HG03469 (cell line): ENCODE results near the gene RNASE13.
"Not testable (repeated sequence)": the region's sequence is repeated elsewhere in the genome, so short reads cannot be mapped to it uniquely, and the experiment has no call there.

Experiments used
- ATAC-seq: cut with Tn5 transposase; IDR thresholded peaks from one replicate; pipeline ENCODE4 v1.9.1; 2021; ENCODE audit warnings: mild to moderate bottlenecking, moderate library complexity, moderate number of reproducible peaks; ENCODE audit not compliant: unreplicated experiment

The RNASE13 gene

DNA sequence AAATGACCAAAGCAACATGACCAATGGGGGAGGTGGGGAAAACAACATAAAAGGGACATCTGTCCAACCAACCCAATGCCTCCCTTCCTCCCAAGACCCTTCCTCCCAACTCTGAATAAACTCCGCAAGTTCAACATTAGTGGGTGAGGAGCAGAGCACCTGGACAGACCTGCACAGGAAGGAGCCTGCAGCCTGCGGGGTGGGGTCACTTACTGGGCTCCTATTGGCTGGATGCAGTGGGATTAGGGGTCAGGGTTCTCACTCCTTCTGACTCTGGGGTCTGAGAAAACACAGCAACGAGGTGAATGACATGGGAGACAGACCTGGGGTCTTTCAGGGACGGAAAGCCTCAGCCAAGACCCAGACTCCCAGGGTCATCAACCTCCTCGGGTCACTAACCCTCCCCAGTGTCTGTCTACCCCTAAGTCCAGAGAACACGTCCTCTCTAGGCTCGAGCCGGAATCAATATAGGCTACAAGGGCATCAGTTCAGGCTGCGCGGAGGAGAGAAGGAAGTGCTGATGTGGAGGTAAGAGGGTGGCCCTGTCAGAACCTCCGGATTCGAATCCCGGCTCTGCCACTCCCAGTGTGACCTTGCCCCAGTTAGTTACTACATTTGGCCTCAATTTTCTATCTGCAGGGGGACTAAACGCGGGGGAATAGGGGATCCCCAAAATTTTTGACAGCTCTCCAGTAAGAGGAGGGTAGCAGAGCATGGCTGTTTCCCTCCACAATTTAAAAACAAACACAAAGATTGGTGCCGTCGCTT, 10.6 kb downstream of the RNASE13 start:
- ATAC-seq = no peak

DNA sequence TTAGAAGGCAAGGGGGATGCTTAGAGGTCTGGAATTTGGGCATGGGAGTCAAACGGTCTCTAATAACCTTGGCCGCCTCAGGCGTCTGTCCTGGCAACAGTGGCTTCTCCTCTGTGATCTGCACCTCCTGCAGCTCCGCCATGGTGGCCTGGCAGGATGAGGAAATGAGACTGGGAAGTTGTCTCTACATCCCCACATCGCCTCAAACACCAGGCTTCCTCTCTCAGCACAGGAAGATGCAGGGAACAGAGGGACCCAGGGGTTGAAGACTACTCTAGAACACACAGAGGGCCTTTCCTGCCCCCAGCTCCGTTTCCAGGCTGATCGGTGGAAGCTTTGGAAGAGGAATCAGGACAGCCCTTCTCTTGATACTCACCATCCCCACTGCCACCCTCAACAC, 11.4 kb downstream of the RNASE13 start:
- no peak for ATAC-seq

DNA sequence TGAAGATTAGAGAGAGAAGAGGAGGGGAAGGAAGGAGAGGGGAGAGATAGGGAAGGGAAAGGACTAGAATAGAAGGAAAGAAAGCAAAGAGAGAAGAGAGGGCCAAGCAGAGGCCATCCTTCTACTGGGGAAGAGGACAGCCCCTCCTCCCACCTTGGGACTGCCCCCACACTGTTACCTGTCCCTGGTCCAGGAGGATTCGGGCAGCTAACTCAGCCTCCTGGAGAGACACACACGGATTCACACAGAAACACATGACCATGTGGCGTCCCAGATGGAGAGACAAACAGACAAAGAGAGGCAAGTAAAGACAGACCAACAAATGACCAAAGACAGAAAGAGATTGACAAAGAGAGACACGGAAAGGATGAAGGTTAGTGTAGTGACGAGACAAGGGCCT, 11.9 kb downstream of the RNASE13 start:
- ATAC-seq = no peak

- no peak for ATAC-seq
Measured at GRCh38 chr14:21020977-21021545, 13.5 kb downstream of the RNASE13 start.

DNA sequence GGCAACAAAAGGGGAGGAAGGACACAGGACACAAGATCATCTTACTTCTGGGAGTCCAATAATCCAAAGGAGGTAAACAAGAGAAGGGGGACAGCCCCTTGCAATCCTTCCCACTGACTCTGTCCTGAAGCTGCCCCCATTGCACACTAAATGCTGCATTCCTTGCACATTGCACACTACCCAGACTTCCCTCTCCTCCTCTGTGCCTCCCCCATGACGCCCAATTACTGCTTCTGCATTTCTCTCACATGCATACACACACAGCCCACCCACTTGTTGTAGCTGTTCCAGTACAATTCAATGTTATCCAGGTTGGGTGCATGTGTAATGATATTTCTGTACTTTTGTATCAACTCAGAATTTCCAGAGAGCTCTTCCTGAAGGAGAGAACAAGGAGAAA, 15.2 kb downstream of the RNASE13 start:
- ATAC-seq = no peak

GRCh38 chr14:21018781-21019180, 15.8 kb downstream of the RNASE13 start:
- ATAC-seq = no peak

DNA sequence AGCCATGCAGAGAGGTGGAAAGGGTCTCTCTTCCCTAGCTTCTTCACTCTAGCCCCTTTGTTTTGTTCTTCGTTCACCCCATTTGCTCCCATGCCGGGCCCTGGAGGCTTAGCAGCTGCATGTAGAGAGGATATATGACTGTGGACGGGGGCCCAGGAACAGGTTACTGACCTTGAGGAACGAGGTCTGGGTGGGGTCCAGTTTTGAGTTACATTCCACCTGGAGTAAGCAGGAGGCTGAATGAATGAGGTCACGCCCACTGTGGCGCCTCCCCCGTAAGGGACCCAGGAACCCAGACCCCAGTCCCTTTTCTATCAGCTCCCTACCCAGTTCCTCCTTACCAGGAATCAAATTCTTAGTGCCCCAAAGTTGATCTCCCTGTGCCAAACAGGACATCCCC, 16.3 kb downstream of the RNASE13 start:
- ATAC-seq = no peak

DNA sequence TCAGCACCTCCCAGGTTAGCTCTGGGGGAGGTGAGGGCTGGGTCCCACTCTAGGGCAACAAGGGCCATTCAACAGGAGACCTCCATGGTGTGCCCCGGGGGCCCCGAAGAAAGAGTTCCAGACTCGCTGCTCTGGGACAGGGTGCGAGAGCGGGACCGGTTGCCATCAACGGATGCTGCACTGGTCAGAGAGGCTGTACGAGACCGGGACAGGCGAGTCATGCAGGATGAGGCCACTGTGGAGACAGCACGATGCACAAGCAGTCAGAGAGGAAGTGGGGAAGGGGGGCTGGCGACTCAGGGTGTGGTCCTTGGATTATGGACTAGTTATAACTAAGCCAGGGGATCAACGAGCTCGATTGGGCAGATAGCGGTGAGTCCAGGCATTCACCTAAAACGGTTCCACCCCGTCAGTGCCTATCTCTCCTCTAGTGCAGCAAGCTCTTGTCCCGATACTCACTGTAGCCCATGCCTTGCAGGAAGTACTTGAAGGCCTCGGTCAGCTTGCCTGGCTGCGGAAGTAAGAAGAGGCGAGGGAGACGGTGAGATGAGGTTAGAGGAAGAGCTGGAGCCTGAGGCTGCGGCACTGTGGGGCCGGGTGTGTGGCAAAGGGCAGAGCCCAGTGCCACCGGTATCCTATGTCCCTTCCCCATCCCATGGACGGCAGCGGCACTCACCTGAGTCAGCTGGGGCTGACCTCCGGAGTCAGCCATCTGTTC, 16.9 kb downstream of the RNASE13 start:
- no peak for ATAC-seq

DNA sequence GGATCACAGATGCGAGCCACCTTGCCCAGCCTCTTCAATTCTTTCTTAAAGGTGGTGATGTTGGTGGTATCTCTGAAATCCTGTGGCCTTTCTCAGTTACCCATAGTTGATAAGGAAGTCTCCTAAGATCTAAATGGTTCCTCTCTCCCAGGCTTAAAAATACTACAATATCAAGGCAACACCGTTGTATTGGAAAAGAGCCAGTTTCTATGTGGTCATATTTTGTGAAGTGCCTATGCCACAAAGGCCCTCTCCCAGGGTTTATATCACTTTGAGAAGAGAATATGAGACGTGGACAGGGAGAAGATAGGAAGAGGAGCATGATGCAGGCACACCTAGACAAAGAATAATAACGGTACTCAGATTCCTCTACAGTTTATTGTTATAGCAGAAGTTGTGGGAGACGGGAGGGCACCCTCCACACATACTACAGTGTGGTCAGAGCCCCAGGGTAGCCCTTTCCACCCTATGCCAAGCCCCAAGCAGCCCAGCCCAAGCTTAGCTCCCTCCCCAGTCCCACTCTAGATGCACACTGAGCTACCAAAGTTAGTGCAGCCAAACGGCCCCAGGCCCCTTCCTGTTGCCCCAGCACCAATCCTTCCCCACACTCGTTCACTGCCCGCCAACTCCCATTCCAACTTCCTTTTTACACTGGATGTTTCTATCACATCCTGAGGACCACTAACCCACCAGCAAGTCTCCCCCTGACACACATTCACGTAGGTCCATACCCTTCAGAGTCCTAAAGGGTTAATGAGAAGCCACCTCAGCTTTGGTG, 18.0 kb downstream of the RNASE13 start:
- no peak for ATAC-seq

DNA sequence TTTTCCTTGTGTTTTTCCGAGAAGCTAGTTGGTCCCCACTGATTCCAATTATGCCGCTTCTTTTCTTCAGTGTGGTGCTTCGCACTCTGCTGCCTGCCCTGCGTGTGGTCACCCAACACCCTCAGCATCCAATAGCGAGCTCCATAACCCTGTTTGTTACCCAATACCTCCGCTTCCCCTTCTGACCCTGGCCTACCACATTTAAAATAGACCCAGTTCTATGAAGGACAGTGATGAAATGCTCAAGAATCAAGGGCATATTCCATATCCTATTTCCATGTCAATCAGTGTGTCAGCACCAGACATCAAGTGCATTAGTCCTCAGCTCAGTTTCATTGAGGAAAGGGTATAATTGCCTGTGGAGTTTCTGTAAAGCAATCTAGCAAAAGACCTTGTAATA, 19.3 kb downstream of the RNASE13 start:
- no peak for ATAC-seq

- no peak for ATAC-seq
Measured at GRCh38 chr14:21014761-21015190, 19.8 kb downstream of the RNASE13 start.

GRCh38 chr14:21011136-21011535, 23.5 kb downstream of the RNASE13 start:
- ATAC-seq = no peak

GRCh38 chr14:21009721-21010120, 24.9 kb downstream of the RNASE13 start:
- ATAC-seq = not testable (repeated sequence)

DNA sequence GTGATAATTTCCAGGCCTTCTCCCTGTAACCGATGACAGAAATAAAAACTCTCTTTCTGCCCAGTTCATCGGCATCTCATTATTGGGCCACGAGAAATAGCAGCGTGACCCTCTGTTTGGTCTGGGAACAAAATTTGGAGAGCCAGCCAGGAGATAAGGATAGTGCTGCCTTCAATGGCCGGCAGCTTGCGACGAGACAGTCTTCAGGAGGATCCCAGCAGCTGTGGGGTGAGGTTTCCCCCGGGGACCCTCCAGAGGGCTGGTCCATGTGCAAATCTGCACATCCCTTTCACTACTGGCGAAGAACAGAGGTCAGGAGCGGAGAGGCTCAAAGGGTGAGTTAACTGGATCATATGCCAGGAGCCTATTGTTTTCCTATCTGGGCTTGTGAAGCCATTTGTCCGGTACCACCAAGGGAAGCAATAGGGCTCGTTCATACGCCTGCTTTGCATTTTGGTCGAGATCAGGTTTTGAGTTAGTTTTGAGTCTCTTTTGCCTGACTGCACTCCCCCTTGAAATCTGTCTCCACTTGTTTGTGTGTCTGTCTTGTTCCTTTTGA, 30.7 kb downstream of the RNASE13 start:
- ATAC-seq = no peak

GRCh38 chr14:21001218-21001617, 33.4 kb downstream of the RNASE13 start:
- no peak for ATAC-seq

GRCh38 chr14:20999591-20999990, 35.0 kb downstream of the RNASE13 start:
- no peak for ATAC-seq

DNA sequence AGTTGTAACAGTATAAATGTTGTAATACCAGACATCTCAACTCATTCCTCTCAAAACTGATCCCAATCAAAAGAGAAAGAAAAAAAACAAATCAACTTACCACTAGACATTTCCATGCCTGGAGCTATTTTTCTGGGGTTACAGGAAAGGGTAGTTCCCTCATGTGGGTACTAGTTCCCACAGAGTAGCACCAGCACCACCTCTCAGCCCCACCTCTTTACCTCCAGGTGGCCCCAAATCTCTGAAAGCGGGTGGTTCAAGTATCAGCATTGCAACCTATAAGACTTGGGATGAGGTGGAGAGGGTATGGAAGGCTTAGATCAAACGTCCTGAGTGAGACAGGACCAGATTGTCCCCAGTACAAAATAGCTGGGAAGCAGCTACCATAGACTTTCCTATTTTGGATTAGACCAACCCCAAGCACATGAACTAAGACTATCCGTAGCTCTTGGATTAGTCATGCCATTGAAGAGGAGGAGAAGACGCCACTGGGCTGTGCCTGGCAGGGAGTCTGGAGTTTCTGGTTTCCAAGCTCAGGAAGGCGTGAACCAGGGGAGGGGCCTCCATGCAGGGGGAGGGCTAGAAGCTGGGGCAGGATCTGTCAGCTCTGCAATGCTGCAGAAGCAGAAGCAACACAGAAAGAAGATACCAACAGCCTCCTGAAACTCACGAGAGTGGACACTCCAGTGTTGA, 35.8 kb downstream of the RNASE13 start, which contains the start of gene SLC39A2:
TSS of gene SLC39A2 (plus strand) at position 620 of the 693 bp plus-strand sequence. CDS start 154 bp downstream, outside the sequence.
- no peak for ATAC-seq

- ATAC-seq = no peak
Measured at GRCh38 chr14:20998139-20998538, 36.5 kb downstream of the RNASE13 start.

DNA sequence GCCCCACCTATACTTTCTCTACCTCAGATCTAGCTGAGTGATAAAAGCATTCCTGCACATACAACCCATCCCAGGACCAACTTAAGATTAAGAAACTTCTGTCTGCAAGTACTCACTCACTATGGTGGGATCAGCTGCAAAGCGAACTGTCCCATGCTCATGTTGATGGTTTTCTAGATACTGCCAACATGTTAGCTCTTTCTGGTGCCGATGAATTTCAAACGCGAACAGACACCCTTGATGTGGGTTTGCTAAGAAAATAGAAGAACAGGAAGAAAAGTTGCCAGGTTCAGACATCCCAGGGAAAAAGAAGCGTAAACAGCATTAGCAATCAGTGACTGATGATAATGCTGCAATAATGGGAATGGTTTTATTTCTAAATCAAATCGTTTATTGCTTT, 37.0 kb downstream of the RNASE13 start:
- no peak for ATAC-seq

- no peak for ATAC-seq
Measured at GRCh38 chr14:20997115-20997514, 37.5 kb downstream of the RNASE13 start.
